Neutrophil (primary cell): ENCODE results near the gene STAM2.
A peak's percentile ranks its signal among the peaks of the same experiment; 100 is the strongest.

Experiments
- H3K27ac ChIP-seq: fragments of 200-600 bp; sonication (generic); 2 replicates; pipeline ENCODE4 v1.5.1; 2016; ENCODE audit warnings: mild to moderate bottlenecking, moderate library complexity
- H3K27me3 ChIP-seq: fragments of 200-600 bp; sonication (generic); 2 replicates; pipeline ENCODE4 v1.6.0; 2016; ENCODE audit warnings: mild to moderate bottlenecking
- H3K36me3 ChIP-seq: fragments of 200-600 bp; sonication (generic); 2 replicates; pipeline ENCODE4 v1.5.1; 2017
- H3K4me1 ChIP-seq, 2 experiments: fragments of 200-600 bp in 1 of 2; sonication (generic) in 1 of 2; 1 replicate in 1 of 2; 2 replicates in 1 of 2; pipeline versions ENCODE4 v1.5.1 to v1.6.1; 2013 to 2016; ENCODE audit warnings: low read depth in 1 of 2, low read length in 1 of 2, mild to moderate bottlenecking in 1 of 2, moderate library complexity in 1 of 2; ENCODE audit not compliant: control insufficient read depth in 1 of 2, insufficient read depth in 1 of 2
- H3K4me3 ChIP-seq, 2 experiments: fragments of 200-600 bp in 1 of 2; sonication (generic) in 1 of 2; 1 replicate in 1 of 2; 2 replicates in 1 of 2; pipeline ENCODE4 v1.5.1; 2013 to 2016; ENCODE audit warnings: low read depth in 1 of 2, low read length in 1 of 2, mild to moderate bottlenecking in 1 of 2, moderate library complexity in 1 of 2
- H3K9me3 ChIP-seq: fragments of 200-600 bp; sonication (generic); 2 replicates; pipeline ENCODE4 v1.5.1; 2016
- TF ChIP-seq, protein P1 (sequence below): fragments of 200-600 bp; sonication (generic); IDR thresholded peaks from 2 replicates; pipeline ENCODE4 v1.5.1; 2016; ENCODE audit warnings: antibody characterized with exemption

Gene STAM2

DNA sequence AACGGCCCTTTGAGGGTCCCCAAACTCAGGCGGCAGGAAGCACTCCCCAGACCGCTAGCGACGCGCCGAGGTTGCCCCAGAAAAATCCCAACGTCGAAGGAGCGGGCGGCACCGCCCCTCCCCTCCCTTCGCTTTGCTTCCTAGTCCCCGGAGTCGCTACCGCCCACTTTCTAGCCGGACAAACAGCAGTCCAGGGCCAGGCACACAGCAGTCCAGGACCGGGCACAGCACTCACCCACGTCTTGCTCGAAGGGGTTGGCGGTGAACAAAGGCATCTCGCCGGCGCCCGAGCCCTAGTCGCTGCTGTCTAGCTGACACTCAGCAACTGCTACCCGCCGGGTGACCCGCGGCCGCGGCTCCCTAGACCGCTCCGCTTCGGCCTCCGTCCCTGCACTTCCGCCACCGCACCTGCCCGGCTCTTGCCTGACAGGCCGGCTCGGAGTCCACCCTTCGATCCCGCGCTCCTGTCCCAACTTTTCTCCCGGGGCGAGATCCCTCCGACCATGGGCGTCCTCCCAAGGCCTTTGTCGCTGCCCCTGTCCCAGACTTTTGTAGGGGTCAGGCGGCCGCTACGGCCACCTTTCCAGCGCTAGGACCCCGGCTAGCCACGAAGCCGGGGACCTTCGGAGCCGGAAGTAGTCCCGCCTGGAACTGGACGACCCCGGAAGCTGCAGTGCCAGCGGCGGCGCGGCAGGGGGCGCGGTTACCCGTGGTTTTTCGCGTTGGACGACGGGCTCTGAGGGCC is at the start of gene STAM2:
Gene STAM2 (minus strand): TSS at position 396 of the 745 bp plus-strand sequence. CDS start 121 bp downstream, at position 275.
- Histone ChIP-seq H3K36me3 (no peaks in the 10 kb centered on the region), H3K27ac (peak within 1 kb of the TSS; percentile 100), H3K4me3 (peak within 1 kb of the TSS; percentile 82 to 88), H3K4me1 (peaks cover 25 to 36% of the 10 kb centered on the region in 2 experiments), H3K27me3 (no peaks in the 10 kb centered on the region), H3K9me3 (no peaks in the 10 kb centered on the region)
- TF ChIP-seq, protein P1, sequence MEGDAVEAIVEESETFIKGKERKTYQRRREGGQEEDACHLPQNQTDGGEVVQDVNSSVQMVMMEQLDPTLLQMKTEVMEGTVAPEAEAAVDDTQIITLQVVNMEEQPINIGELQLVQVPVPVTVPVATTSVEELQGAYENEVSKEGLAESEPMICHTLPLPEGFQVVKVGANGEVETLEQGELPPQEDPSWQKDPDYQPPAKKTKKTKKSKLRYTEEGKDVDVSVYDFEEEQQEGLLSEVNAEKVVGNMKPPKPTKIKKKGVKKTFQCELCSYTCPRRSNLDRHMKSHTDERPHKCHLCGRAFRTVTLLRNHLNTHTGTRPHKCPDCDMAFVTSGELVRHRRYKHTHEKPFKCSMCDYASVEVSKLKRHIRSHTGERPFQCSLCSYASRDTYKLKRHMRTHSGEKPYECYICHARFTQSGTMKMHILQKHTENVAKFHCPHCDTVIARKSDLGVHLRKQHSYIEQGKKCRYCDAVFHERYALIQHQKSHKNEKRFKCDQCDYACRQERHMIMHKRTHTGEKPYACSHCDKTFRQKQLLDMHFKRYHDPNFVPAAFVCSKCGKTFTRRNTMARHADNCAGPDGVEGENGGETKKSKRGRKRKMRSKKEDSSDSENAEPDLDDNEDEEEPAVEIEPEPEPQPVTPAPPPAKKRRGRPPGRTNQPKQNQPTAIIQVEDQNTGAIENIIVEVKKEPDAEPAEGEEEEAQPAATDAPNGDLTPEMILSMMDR, result peak; percentile 99

- H3K4me1 ChIP-seq, result no peaks in the 10 kb centered on the region
- H3K4me3 ChIP-seq, result no peak overlapping the region
- TF ChIP-seq, protein P1, result no peak
- H3K27ac ChIP-seq, result no peak overlapping the region
- H3K9me3 ChIP-seq, result no peaks in the 10 kb centered on the region
- H3K27me3 ChIP-seq, result no peaks in the 10 kb centered on the region
- no peaks in the 10 kb centered on the region for H3K36me3 ChIP-seq
Measured at GRCh38 chr2:152223977-152224376, 48.4 kb upstream of the STAM2 start.

GRCh38 chr2:152222975-152223637 is 47.5 kb upstream of the STAM2 start:
- Histone ChIP-seq H3K27ac (no peak overlapping the region), H3K4me1 (no peaks in the 10 kb centered on the region), H3K4me3 (no peak overlapping the region), H3K27me3 (no peaks in the 10 kb centered on the region), H3K9me3 (no peaks in the 10 kb centered on the region), H3K36me3 (no peaks in the 10 kb centered on the region)
- TF ChIP-seq, protein P1, result no peak

GRCh38 chr2:152221839-152222238 is 46.3 kb upstream of the STAM2 start:
- TF ChIP-seq, protein P1, result no peak
- H3K27me3 ChIP-seq, result no peaks in the 10 kb centered on the region
- no peak overlapping the region for H3K27ac ChIP-seq
- H3K36me3 ChIP-seq, result no peaks in the 10 kb centered on the region
- no peak overlapping the region for H3K4me3 ChIP-seq
- no peaks in the 10 kb centered on the region for H3K9me3 ChIP-seq
- H3K4me1 ChIP-seq, result no peaks in the 10 kb centered on the region

DNA sequence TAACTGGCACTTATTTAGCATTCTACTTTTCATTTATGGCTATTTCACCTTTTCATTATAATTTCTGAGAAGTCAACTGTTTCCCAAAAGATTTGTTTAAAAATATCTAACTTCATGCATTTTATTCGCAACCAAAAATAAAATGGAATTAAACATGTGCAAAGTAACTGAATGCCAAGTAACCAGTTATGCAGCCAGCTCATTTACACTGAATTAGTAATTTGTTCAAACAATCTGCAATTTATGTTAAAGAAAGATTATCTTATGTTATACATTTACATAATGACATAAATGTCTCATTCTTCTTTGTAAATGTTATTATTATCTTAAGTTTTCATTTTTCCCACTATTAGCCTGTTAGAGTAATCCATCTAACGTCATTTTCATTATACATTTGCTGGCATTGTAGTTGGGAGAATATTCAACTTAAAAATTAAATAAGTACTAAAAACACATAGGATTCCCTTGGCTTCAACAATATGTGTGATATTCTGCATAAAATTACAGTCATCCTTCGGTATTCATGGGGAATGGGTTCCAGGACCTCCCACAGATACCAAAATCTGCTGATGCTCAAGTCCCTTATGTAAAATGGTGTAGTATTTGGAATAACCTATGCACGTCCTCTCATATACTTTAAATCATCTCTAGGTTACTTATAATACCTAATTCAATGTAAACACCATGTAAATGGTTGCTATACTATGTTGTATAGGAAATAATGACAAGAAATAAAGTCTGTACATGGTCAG is 43.7 kb upstream of the STAM2 start:
- H3K27ac ChIP-seq, result no peak overlapping the region
- H3K4me1 ChIP-seq, result no peaks in the 10 kb centered on the region
- H3K4me3 ChIP-seq, result no peak overlapping the region
- TF ChIP-seq, protein P1, result no peak
- no peaks in the 10 kb centered on the region for H3K9me3 ChIP-seq
- H3K27me3 ChIP-seq, result no peaks in the 10 kb centered on the region
- H3K36me3 ChIP-seq, result no peaks in the 10 kb centered on the region
